Measurements from ENCODE around the gene LRMDA.
"Not testable (repeated sequence)": the region's sequence is repeated elsewhere in the genome, so short reads cannot be mapped to it uniquely, and the experiment has no call there.

The LRMDA gene

GRCh38 chr10:75613685-75614504, 182.5 kb downstream of the LRMDA start:
- DNase-seq (ENCODE audit: low read depth) = no peak

GRCh38 chr10:75616076-75616475, 184.7 kb downstream of the LRMDA start:
- no peak for DNase-seq (ENCODE audit: low read depth)

DNA sequence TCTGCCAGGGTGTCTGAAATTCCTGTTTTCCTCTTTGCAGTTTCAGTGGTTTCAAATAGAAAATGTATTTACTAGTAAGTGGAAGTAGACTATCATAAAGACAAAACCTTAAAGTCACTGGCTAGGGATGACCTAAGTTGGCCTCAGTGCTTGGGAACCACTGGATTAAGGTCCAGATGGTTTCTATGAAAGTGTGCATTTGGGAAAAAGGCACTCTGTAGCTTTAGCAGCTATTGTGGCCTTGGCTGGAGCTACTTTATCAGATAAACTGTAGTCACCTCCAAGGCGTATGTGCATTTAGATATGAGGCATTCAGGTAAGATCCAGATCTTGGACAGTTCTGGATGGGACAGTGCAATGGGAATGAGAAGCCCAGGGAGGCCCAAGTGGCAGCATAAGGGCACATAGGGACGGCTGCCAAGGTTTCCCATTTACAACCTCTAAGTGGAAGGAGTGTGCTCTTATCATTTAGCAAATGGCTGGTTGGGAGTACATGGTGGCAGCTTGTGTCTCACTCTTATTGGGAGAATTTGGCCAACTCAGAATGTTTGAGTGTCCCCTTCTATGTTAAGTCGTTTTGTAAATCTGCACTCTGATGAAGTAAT, 185.6 kb downstream of the LRMDA start:
- no peak for DNase-seq (ENCODE audit: low read depth)

DNA sequence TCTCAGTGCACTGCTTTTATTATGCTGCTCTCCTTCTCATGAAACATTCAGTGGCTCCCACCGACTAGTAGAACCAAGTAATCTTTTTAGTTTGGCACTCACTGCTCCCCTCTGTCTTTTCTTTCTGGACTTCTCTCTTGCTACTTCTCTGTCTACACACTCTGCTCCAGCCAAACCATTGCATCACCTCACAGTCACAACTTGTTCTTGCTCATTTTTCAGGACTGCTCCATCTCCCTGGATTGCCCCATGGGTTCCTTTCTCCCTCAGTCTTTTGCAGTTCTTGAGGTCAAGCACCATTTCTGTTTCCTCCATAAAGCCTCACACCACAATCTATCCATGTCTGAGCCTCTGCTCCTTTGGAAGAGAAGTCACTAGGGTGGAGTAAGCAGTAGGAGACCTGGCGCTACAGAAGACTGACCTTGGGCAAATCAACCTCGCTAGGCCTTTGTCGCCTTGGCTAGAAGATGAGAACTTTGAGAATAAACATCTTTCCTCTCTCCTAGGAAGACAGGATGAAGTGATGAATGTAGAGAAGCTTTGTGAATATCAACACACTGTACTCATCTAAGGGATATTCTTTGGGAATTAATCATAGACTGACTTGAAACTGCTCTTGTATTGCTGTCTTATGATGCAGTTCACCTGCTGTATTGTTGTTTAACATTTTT, 186.2 kb downstream of the LRMDA start:
- DNase-seq (ENCODE audit: low read depth) = no peak

- no peak for DNase-seq (ENCODE audit: low read depth)
Observed at GRCh38 chr10:75619635-75620034, 188.2 kb downstream of the LRMDA start.

DNA sequence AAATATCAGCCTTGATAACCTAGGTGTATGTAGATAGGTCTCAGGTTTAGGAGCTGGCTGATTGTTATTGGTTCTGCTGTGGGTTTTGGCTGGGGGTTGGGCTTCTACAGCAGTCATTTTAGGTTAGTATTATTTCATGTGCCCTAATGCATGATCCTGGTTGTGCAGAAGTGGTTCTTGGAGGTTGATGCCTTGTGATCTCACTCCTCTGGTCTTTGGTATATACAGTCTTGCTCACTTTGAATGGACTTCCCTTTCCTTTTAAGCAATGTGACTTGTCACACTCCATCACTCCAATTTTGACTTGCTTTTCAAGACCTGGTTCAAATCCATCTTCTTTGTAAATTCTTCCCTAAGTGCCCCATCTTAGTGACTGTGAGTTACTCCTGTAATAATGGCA, 188.9 kb downstream of the LRMDA start:
- DNase-seq (ENCODE audit: low read depth) = no peak

- not testable (repeated sequence) for DNase-seq (ENCODE audit: low read depth)
Observed at GRCh38 chr10:75621003-75621402, 189.6 kb downstream of the LRMDA start.

- DNase-seq (ENCODE audit: low read depth) = no peak
Observed at GRCh38 chr10:75622503-75622902, 191.1 kb downstream of the LRMDA start.

DNA sequence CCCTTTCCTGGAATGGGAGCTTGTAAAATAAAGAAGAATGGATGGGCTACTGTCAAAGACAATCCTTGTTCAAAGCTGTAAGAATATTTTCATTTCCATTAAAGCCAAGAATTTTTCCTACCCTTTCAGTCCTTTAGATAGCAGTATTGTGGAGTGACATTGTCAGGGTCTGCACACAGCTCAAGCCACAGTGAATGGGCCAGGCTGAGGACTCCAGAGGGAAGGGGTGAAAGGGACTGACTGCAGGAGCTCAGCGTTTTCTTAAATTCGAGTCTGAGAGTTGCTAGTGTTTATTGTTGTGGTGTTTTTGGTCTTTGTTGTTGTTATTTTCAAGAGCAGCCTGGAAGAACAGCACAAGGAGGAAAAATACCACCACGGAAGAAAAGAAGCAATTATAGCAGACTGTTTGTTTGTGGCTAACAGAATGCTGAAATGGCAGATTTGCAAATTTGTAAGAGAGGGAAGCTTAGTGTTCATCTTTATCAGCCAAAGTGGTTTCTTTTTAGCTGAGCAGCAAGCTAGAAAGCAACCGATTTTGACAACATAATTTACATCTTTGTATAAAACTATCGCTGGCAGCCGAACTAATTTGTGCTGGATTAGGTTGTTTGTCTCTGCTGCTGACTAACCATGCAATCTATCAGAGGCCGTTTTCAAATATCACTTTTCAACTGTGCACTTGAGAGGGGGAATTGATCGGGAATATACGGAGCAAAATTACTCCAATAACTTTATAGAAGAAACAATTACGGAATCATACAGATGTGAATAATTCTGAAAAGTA, 192.1 kb downstream of the LRMDA start:
- no peak for DNase-seq (ENCODE audit: low read depth)

GRCh38 chr10:75624638-75625037, 193.2 kb downstream of the LRMDA start:
- no peak for DNase-seq (ENCODE audit: low read depth)

DNA sequence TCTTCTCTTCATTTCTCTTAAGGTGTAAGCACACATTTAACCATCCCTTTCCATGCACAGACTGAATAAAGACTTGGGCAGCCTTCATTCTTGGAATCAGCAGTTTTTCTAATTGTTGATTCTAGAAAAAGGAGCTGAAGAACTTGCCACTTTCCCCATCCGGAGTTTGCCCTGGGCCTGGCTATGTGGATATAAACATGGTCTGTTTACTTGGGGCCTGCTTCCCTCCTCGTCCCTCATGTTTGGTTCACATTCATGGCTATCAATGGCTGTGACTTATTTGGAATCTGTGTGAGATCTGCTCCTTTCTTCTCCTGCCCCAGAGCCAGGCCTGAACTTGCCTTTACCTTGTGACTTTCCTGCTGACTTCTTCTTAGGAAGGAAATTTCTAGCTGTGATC, 199.3 kb downstream of the LRMDA start:
- no peak for DNase-seq (ENCODE audit: low read depth)

DNA sequence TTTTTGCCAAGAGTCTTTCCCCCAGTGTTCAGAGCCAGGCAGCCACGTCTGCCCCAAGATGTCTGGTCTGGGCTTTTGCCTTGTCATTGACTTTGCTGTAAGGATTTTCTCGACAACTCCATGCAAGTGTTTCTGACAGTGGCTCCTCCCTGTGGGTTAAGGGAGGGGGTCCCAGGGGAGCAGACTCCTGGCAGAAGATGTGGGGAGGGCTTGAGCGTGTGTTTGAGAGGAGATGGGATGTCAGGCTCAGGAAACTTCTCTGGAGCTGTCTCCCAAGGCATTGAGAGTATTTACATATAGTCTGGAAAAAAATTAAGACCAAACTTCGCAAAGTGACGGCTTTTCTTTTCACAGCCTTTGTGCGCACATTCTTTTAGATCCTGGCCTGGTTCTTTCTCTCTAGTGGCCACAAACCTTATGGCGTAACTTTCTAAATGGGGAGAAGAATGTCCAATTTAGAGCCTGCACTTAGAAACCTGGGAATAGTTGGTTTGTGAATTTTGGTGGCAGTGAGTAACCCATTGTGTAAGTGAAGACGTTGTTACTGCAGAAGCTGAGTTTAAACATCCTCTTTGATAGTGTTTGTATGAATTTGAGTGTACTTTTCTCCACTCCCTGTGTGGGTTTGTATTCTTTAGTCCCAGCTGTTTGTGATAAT, 201.5 kb downstream of the LRMDA start:
- no peak for DNase-seq (ENCODE audit: low read depth)

DNA sequence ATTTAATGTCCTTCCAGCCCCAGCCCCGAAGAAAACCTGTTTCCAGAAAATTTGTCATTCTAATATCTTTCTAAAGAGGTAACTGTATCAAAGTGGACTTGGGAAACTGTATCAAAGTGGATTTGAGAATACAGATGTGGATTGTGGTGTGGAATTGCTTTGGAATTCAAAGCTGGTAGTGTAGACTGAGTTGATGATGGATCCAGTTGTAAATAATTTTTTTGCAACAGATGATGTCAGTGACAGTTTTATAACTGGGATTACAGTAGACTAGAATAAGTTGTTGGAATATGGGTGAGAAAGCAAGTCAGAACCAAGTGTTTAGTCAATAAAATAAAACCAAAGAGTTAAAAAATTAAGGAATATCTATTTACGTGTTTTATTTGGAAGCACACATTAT, 202.1 kb downstream of the LRMDA start:
- DNase-seq (ENCODE audit: low read depth) = no peak

GRCh38 chr10:75634947-75635346, 203.5 kb downstream of the LRMDA start:
- DNase-seq (ENCODE audit: low read depth) = no peak

- no peak for DNase-seq (ENCODE audit: low read depth)
Observed at GRCh38 chr10:75638752-75639151, 207.3 kb downstream of the LRMDA start.

- DNase-seq (ENCODE audit: low read depth) = no peak
Observed at GRCh38 chr10:75639736-75640135, 208.3 kb downstream of the LRMDA start.

- no peak for DNase-seq (ENCODE audit: low read depth)
Observed at GRCh38 chr10:75640381-75640780, 209.0 kb downstream of the LRMDA start.

DNA sequence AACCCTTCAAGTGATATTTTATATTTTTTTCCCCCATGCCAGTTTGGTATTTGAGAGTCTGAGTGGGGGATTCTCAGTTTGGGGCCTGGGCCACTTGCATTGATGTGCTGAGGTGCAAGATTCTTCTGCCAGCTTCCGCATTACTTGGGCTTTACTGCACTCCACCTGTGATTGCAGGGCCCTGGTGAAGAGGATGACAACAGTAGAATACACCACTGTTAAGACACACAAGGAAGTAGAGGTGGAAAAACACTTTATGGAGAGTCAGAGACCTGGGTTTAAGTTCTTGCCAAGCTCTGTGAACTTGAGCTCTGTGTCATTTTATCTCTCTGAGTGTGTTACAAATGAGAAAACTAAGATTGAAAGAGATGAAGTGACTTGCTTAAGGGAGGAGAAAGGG, 209.4 kb downstream of the LRMDA start:
- DNase-seq (ENCODE audit: low read depth) = no peak

DNA sequence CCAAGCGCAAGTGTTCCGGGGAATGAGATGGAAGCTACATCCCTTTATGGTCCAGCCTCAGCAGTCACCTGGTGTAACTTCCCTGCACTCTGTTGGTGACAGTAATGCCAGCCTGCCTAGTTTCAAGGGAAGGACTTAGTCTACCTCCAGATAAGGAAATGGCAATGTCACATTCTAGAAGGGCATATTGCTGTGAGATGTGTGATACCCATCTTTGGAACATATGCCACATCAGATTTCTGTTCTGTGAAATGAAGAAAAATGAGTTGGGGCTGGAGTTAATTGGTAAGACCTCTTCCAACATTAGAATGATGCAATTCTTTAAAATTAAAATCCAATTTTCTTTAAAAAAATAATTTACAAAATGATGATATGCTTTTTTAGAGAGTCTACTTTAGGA, 212.0 kb downstream of the LRMDA start:
- DNase-seq (ENCODE audit: low read depth) = no peak

DNA sequence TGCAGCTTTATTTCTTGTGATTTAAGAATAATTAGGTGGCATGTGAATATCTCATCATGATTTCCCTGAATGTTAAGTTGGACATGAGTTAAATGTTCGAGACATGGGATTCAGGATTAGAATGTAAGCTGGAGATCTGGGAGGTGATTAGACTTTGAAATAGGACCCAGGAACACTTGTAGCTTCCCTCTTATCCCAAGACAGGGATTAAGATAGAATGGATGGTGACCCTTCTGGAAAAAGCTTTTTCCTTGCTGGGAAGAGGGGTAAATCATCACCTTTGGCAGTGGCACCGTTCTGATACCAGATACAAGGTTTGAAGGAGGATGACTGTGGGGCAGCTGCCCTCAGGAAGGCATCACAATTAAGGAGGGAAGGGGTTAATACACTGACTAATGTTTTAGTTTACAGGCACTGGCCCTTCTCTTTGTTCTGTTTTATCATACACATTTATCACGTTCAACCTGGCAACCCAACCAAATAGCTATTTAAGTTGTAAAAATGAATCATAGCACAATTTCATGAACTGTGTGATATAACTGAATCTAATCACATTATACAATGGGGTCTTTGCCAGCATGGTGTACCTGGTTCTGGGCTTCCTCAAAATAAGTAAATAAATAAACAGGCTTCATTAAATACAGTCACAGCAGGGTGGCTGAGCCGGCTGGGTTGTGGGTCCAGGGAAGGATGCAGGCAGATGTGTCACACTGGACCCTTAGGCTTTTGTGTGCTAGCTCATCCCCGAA, 212.7 kb downstream of the LRMDA start:
- DNase-seq (ENCODE audit: low read depth) = no peak

DNA sequence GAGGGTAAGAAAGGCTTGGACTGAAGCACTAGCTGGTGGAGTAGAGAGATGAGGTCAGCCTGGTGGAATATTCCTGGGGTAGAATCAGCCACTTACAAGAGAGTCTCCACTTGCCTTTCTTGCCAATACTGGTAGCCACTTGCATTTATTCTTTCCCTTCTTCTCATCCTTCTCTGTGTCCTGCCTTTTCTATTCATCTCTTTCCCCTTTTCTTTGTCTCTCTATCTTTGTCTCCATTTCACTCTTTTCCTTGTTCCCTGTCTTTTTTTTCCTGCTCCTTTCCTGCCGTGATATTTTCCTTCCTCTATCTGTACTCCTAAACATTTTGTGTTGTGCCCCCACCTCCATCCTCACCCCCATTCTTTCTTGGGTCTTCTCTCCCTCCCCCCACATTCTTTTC, 214.3 kb downstream of the LRMDA start:
- no peak for DNase-seq (ENCODE audit: low read depth)

Measured in T follicular helper cell (primary cell).